ENCODE data around the gene TNK2. TPM values are rescaled to one million over a fixed set of nuclear protein-coding genes. Genes with fewer than 3 reads are reported as not detected.

Gene TNK2
- total RNA-seq, 2 experiments from 2014 or later: 43.6 to 92.1 TPM

GRCh38 chr3:195839260-195840010, 68.9 kb downstream of the TNK2 start:
- Histone ChIP-seq H3K9me2 (ENCODE audit: insufficient read depth, low read length) (no peaks in the 10 kb centered on the region), H3K36me3 (ENCODE audit: insufficient read depth, low read length) (no peaks in the 10 kb centered on the region), H3K79me2 (ENCODE audit: insufficient read depth, low read depth, low read length) (no peaks in the 10 kb centered on the region), H4K20me1 (ENCODE audit: insufficient read depth, low read length) (no peaks in the 10 kb centered on the region), H3K27ac (ENCODE audit: low read depth, low read length, poor library complexity, severe bottlenecking) (peak overlapping the region; percentile 68), H3K4me1 (ENCODE audit: insufficient read depth, low read length, poor library complexity, severe bottlenecking) (peaks cover 23% of the 10 kb centered on the region), H2AFZ (ENCODE audit: low read length) (peak overlapping the region; percentile 70), H3K9me3 (ENCODE audit: low read length) (no peaks in the 10 kb centered on the region), H3K4me3 (ENCODE audit: low read depth, low read length, poor library complexity, severe bottlenecking) (peak overlapping the region; percentile 11), H3K4me2 (ENCODE audit: low read length) (peak overlapping the region; percentile 67)
- no peak for DNase-seq (ENCODE audit: low spot score)
- no TSS peak for BruUV-seq (replicated peaks)
- TF ChIP-seq EZH2phosphoT487 (IDR thresholded peaks at IDR 0.05; ENCODE audit: borderline replicate concordance, low read depth, low read length): no peak
- no peak for TF ChIP-seq CTCF (conservative IDR thresholded peaks at IDR 0.05; ENCODE audit: low read length)
- CTCF ChIA-PET (ENCODE audit: unreplicated experiment): interaction anchor here (0.5 to 1.9 kb wide), 2 partner anchors 11 to 14 kb away, joined by 3 to 9 read pairs; no protein-coding TSS in a partner anchor
- POLR2A ChIA-PET: interaction anchor here (0.6 to 1.3 kb wide), 5 partner anchors 11 to 1596 kb away, joined by 3 to 4 read pairs (median 3); no protein-coding TSS in a partner anchor
- intact Hi-C loops (cut with micrococcal nuclease; ENCODE audit: unreplicated experiment): no loop called here

GRCh38 chr3:195838714-195839113, 69.6 kb downstream of the TNK2 start:
- H3K9me3 ChIP-seq (ENCODE audit: low read length): no peaks in the 10 kb centered on the region
- H3K4me2 ChIP-seq (ENCODE audit: low read length): peak overlapping the region; percentile 67
- no peaks in the 10 kb centered on the region for H3K9me2 ChIP-seq (ENCODE audit: insufficient read depth, low read length)
- intact Hi-C loops (cut with micrococcal nuclease; ENCODE audit: unreplicated experiment): no loop called here
- no peaks in the 10 kb centered on the region for H3K36me3 ChIP-seq (ENCODE audit: insufficient read depth, low read length)
- peak overlapping the region; percentile 70 for H2AFZ ChIP-seq (ENCODE audit: low read length)
- CTCF ChIA-PET (ENCODE audit: unreplicated experiment): interaction anchor here (1.9 kb wide), 1 partner anchor 12 kb away, joined by 9 read pairs; no protein-coding TSS in a partner anchor
- H3K27ac ChIP-seq (ENCODE audit: low read depth, low read length, poor library complexity, severe bottlenecking): peak overlapping the region; percentile 68
- POLR2A ChIA-PET: interaction anchor here (0.6 to 1.3 kb wide), 4 partner anchors 10 to 121 kb away, joined by 3 to 5 read pairs (median 4); no protein-coding TSS in a partner anchor
- H4K20me1 ChIP-seq (ENCODE audit: insufficient read depth, low read length): no peaks in the 10 kb centered on the region
- TF ChIP-seq CTCF (conservative IDR thresholded peaks at IDR 0.05; ENCODE audit: low read length) (no peak), EZH2phosphoT487 (IDR thresholded peaks at IDR 0.05; ENCODE audit: borderline replicate concordance, low read depth, low read length) (no peak)
- H3K4me3 ChIP-seq (ENCODE audit: low read depth, low read length, poor library complexity, severe bottlenecking): peak overlapping the region; percentile 11
- DNase-seq (ENCODE audit: low spot score): peak; percentile 80
- no TSS peak for BruUV-seq (replicated peaks)
- H3K4me1 ChIP-seq (ENCODE audit: insufficient read depth, low read length, poor library complexity, severe bottlenecking): peaks cover 23% of the 10 kb centered on the region
- no peaks in the 10 kb centered on the region for H3K79me2 ChIP-seq (ENCODE audit: insufficient read depth, low read depth, low read length)

Measured in OCI-LY7 (cell line).